Vagina (tissue), 2 donors: Measurements from ENCODE around the gene NKX3-2. TPM values are rescaled to one million over a fixed set of nuclear protein-coding genes. Genes with fewer than 3 reads are reported as not detected.

Experiments
- DNase-seq, 2 donors: peaks; one replicate each; pipeline ENCODE4 v3.0.0-alpha.2; 2017; ENCODE audit errors: extremely low spot score in 2 of 2
- H3K27ac ChIP-seq: fragments of 200-600 bp; sonication (generic); one replicate; pipeline ENCODE4 v1.5.1; 2019
- H3K27me3 ChIP-seq: fragments of 200-600 bp; sonication (generic); one replicate; pipeline ENCODE4 v1.5.1; 2019
- H3K36me3 ChIP-seq, 2 donors: fragments of 200-600 bp; sonication (generic); one replicate each; pipeline ENCODE4 v1.5.1; 2017 to 2019
- H3K4me1 ChIP-seq: fragments of 200-600 bp; sonication (generic); one replicate; pipeline ENCODE4 v1.5.1; 2019
- H3K4me3 ChIP-seq, 2 donors: fragments of 200-600 bp; sonication (generic); 1 replicate in 1 of 2; 2 replicates in 1 of 2; pipeline ENCODE4 v1.5.1; 2016 to 2019
- H3K9me3 ChIP-seq: fragments of 200-600 bp; sonication (generic); one replicate; pipeline ENCODE4 v1.5.1; 2019
- POLR2A ChIP-seq, 2 donors: fragments of 450-650 bp; IDR thresholded peaks; one replicate each; pipeline ENCODE4 v1.6.1; 2017; ENCODE audit warnings: antibody characterized with exemption in 2 of 2, mild to moderate bottlenecking in 2 of 2, moderate library complexity in 2 of 2
- POLR2AphosphoS5 ChIP-seq, 2 donors: sonication (generic); formaldehyde crosslinking; IDR thresholded peaks; one replicate each; pipeline ENCODE4 v1.9.0; 2017; ENCODE audit warnings: antibody characterized with exemption in 2 of 2, mild to moderate bottlenecking in 2 of 2, low read depth in 1 of 2; ENCODE audit not compliant: insufficient read depth in 1 of 2
- intact Hi-C: fragments of 100-400 bp; cut with DNase I; formaldehyde crosslinking; loops from one replicate; pipeline ENCODE4 v1.15.1; 2023
- total RNA-seq: library from RNA; depleted of rRNA; stranded (reverse); fragments of >200 nt; gene quantifications from one replicate; pipeline ENCODE4 v1.2.3, GENCODE V29; 2016
- TF ChIP-seq, protein P1 (sequence below), 3 experiments: fragments of 450-650 bp in 2 of 3; fragments of 200-600 bp in 1 of 3; sonication (generic) in 1 of 3; IDR thresholded peaks; one replicate each; pipeline ENCODE4 v1.5.1; 2017 to 2019; ENCODE audit warnings: antibody characterized with exemption in 3 of 3, mild to moderate bottlenecking in 2 of 3, moderate library complexity in 2 of 3

NKX3-2 gene
- total RNA-seq, 1 donor from 2014 or later, result 2.9 TPM

GRCh38 chr4:13537011-13537831, 7.1 kb downstream of the NKX3-2 start:
- intact Hi-C loops, result loop anchor here (5.0 kb wide), 1 partner anchor 1345 kb away; no protein-coding TSS in a partner anchor
- Histone ChIP-seq H3K36me3 (no peaks in the 10 kb centered on the region), H3K27me3 (peaks cover 21% of the 10 kb centered on the region), H3K4me1 (peaks cover 21% of the 10 kb centered on the region), H3K9me3 (no peaks in the 10 kb centered on the region), H3K4me3 (no peak overlapping the region), H3K27ac (no peak overlapping the region)
- DNase-seq, result no peak
- TF ChIP-seq POLR2A (IDR thresholded peaks at IDR 0.05), result no peak
- TF ChIP-seq, protein P1, sequence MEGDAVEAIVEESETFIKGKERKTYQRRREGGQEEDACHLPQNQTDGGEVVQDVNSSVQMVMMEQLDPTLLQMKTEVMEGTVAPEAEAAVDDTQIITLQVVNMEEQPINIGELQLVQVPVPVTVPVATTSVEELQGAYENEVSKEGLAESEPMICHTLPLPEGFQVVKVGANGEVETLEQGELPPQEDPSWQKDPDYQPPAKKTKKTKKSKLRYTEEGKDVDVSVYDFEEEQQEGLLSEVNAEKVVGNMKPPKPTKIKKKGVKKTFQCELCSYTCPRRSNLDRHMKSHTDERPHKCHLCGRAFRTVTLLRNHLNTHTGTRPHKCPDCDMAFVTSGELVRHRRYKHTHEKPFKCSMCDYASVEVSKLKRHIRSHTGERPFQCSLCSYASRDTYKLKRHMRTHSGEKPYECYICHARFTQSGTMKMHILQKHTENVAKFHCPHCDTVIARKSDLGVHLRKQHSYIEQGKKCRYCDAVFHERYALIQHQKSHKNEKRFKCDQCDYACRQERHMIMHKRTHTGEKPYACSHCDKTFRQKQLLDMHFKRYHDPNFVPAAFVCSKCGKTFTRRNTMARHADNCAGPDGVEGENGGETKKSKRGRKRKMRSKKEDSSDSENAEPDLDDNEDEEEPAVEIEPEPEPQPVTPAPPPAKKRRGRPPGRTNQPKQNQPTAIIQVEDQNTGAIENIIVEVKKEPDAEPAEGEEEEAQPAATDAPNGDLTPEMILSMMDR (IDR thresholded peaks at IDR 0.05), result no peak
- TF ChIP-seq POLR2AphosphoS5 (IDR thresholded peaks at IDR 0.05; ENCODE audit: insufficient read depth in 1 of 2, low read depth in 1 of 2), result no peak

DNA sequence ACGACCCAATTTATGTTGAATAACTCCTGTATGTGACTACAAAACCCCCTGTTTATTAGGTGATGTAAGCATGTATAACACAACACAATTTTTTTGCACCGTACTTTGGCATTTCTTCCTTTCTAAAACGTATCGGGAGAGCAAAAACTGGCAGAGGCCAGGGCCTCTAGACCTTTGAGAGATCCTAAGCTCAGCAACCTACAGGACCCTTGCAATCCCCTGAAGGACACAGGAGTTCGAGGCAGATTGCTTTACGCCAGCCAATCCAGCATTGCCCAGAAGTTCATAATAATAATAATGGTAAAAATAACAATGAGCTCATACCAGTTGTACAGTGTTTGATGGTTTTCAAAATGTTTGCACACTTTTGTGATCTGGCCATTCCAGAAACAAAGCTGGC, 7.7 kb downstream of the NKX3-2 start:
- Histone ChIP-seq H3K4me1 (peaks cover 15% of the 10 kb centered on the region), H3K27ac (no peak overlapping the region), H3K27me3 (peaks cover 21% of the 10 kb centered on the region), H3K36me3 (no peaks in the 10 kb centered on the region), H3K9me3 (no peaks in the 10 kb centered on the region), H3K4me3 (no peak overlapping the region)
- DNase-seq, result no peak
- TF ChIP-seq POLR2AphosphoS5 (IDR thresholded peaks at IDR 0.05; ENCODE audit: insufficient read depth in 1 of 2, low read depth in 1 of 2) (no peak), POLR2A (IDR thresholded peaks at IDR 0.05) (no peak)
- TF ChIP-seq, protein P1 (IDR thresholded peaks at IDR 0.05), result no peak
- intact Hi-C loops, result loop anchor here (5.0 kb wide), 1 partner anchor 1346 kb away; no protein-coding TSS in a partner anchor

DNA sequence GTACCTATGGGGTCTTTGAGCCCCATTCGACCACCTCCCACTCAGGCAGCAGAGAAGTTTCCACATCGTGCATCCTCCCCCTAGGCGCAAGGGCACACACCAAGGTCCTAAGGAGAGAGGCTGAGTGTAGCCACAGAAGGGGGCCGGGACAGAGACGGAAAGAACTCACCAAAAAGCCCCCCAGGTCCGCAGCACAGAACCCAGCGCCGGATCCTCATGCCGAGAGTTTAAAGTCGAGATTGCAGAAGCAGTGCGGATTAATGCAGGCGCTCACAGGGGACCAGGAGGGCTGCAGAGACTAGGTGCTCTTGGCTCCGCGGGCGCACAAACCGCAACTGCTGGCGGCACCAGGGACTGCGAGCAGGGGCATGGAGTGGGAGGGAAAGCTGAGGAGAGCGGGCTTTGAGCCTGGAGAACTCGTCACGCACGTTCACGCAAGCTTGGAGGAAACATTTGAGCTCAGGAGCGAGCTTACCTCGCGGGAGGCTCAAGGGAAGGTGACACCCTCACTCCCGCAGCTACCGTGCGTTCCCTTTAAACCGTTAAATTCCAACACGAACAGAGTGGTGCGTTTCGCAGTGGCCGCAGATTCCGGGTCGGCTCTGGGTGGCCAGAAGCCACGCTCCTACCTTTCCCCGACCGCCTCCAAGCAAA, 8.5 kb downstream of the NKX3-2 start:
- Histone ChIP-seq H3K4me3 (no peak overlapping the region), H3K27ac (no peak overlapping the region), H3K9me3 (no peaks in the 10 kb centered on the region), H3K36me3 (no peaks in the 10 kb centered on the region), H3K4me1 (peaks cover 12% of the 10 kb centered on the region), H3K27me3 (peaks cover 22% of the 10 kb centered on the region)
- TF ChIP-seq, protein P1 (IDR thresholded peaks at IDR 0.05), result no peak
- no peak for TF ChIP-seq POLR2A (IDR thresholded peaks at IDR 0.05)
- TF ChIP-seq POLR2AphosphoS5 (IDR thresholded peaks at IDR 0.05; ENCODE audit: insufficient read depth in 1 of 2, low read depth in 1 of 2), result no peak
- intact Hi-C loops, result loop anchor here (5.0 kb wide), 1 partner anchor 1346 kb away; no protein-coding TSS in a partner anchor
- DNase-seq, result peak in 1 of 2 donors; percentile 70

- TF ChIP-seq POLR2AphosphoS5 (IDR thresholded peaks at IDR 0.05; ENCODE audit: insufficient read depth in 1 of 2, low read depth in 1 of 2), result no peak
- Histone ChIP-seq H3K27ac (no peak overlapping the region), H3K36me3 (no peaks in the 10 kb centered on the region), H3K9me3 (no peaks in the 10 kb centered on the region), H3K4me3 (no peak overlapping the region), H3K4me1 (peaks cover 12% of the 10 kb centered on the region), H3K27me3 (peaks cover 21% of the 10 kb centered on the region)
- intact Hi-C loops, result loop anchor here (5.0 kb wide), 1 partner anchor 1347 kb away; no protein-coding TSS in a partner anchor
- no peak for DNase-seq
Observed at GRCh38 chr4:13535118-13535517, 9.2 kb downstream of the NKX3-2 start.

DNA sequence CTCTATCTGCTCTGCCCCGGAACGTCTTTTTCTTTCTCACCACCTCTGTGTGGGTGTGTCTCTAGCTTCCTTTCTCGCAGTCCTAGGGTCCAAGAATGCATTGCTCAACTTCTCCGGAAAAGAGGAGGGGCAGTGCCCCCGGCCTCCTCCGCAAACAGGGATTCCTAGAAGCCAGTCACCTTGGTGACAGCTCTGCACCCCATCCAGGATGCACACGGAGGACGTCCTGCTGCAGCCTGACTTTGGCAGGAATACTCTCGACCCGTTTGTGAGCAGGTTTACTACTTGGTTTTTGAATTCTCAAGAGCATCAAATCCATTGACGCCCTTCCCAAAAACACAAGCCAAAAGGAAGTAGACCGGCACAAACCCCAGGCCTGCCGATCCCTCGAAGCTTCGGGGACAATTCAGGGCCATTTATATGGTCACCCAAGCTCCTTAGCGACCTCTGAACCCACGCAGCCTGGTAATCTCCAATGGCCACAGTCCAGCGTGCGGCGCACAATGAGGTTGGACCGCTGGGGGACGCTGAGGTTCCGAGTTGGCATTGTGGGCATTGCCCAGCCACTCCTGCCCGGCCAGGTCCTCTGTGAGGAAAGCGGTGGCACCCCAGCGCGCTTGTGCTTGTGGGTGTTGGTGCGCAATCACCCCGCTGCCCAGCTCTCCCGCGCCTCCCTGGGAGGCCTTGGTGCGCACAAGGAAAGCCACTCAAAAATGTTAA, 9.8 kb downstream of the NKX3-2 start:
- Histone ChIP-seq H3K27ac (no peak overlapping the region), H3K4me3 (no peak overlapping the region), H3K9me3 (no peaks in the 10 kb centered on the region), H3K27me3 (peaks cover 18% of the 10 kb centered on the region), H3K36me3 (no peaks in the 10 kb centered on the region), H3K4me1 (peaks cover 8% of the 10 kb centered on the region)
- DNase-seq, result peak in 1 of 2 donors; percentile 74
- TF ChIP-seq, protein P1 (IDR thresholded peaks at IDR 0.05), result no peak
- no peak for TF ChIP-seq POLR2AphosphoS5 (IDR thresholded peaks at IDR 0.05; ENCODE audit: insufficient read depth in 1 of 2, low read depth in 1 of 2)
- TF ChIP-seq POLR2A (IDR thresholded peaks at IDR 0.05), result no peak
- intact Hi-C loops, result loop anchor here (5.0 kb wide), 1 partner anchor 1348 kb away; no protein-coding TSS in a partner anchor
